ENCODE results near the gene MAN1B1.

Gene MAN1B1

DNA sequence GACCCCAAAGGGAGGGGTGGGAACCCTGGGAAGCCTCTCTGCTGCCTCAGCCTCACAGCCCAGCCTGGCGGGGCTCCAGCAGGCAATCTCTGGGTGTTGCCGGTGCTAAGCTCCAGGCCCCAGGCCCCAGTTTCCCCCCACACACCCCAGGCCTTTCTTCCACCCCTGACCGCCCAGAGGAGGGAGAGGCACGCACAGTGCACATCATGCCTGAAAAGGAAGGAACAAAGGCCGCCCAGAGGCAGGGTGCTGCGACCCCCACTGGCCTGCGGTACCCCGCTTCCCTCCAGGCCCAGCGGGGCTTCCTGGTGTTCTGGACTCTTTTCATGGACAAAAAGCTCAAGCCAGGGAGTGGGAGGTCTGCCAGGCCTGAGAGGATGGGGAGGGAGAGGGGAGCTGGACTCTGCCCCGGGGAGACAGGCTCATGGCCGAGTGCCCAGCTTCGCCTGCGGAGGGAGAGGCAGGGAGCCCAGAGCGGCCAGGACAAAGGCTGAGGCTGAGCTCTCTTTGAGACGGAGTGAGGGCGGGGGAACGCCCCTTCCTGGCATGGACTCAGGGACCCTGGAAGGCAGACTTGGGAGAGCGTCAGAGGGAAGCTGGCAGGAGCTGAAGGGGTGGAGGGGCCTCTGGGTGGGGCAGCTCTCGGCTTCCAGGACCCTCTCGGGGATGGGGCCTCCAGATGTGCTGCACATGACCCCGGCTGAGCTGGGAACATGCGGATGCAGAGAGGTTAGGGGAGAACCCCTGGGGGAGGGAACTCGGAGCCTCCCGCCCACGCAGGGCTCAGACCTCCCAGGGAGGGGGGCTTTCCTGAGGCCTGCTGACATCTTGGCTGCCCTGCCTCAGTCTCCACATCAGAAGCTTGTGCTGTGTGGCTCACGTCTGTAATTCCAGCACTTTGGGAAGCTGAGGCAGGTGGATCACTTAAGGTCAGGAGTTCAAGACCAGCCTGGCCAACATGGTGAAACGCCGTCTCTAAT lies 31.1 kb upstream of the MAN1B1 start:
- TF ChIP-seq, protein P1, sequence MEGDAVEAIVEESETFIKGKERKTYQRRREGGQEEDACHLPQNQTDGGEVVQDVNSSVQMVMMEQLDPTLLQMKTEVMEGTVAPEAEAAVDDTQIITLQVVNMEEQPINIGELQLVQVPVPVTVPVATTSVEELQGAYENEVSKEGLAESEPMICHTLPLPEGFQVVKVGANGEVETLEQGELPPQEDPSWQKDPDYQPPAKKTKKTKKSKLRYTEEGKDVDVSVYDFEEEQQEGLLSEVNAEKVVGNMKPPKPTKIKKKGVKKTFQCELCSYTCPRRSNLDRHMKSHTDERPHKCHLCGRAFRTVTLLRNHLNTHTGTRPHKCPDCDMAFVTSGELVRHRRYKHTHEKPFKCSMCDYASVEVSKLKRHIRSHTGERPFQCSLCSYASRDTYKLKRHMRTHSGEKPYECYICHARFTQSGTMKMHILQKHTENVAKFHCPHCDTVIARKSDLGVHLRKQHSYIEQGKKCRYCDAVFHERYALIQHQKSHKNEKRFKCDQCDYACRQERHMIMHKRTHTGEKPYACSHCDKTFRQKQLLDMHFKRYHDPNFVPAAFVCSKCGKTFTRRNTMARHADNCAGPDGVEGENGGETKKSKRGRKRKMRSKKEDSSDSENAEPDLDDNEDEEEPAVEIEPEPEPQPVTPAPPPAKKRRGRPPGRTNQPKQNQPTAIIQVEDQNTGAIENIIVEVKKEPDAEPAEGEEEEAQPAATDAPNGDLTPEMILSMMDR (IDR thresholded peaks at IDR 0.05; ENCODE audit: poor library complexity, severe bottlenecking), result no peak
- H3K4me1 ChIP-seq (ENCODE audit: insufficient read depth, poor library complexity, severe bottlenecking), result peaks cover 7% of the 10 kb centered on the region
- H3K4me3 ChIP-seq (ENCODE audit: severe bottlenecking), result no peak overlapping the region
- no peak for DNase-seq (ENCODE audit: low spot score)
- H3K9me3 ChIP-seq (ENCODE audit: severe bottlenecking), result no peaks in the 10 kb centered on the region
- H3K27me3 ChIP-seq (ENCODE audit: insufficient read depth, poor library complexity, severe bottlenecking), result no peaks in the 10 kb centered on the region
- H3K27ac ChIP-seq (ENCODE audit: poor library complexity, severe bottlenecking), result no peak overlapping the region
- H3K36me3 ChIP-seq (ENCODE audit: low read depth), result no peaks in the 10 kb centered on the region
- ATAC-seq (ENCODE audit: low read depth), result peak; percentile 18; the same call in 2 of the 3 replicates

- TF ChIP-seq, protein P1 (IDR thresholded peaks at IDR 0.05; ENCODE audit: poor library complexity, severe bottlenecking), result no peak
- Histone ChIP-seq H3K27ac (ENCODE audit: poor library complexity, severe bottlenecking) (no peak overlapping the region), H3K27me3 (ENCODE audit: insufficient read depth, poor library complexity, severe bottlenecking) (no peaks in the 10 kb centered on the region), H3K36me3 (ENCODE audit: low read depth) (no peaks in the 10 kb centered on the region), H3K9me3 (ENCODE audit: severe bottlenecking) (no peaks in the 10 kb centered on the region), H3K4me3 (ENCODE audit: severe bottlenecking) (no peak overlapping the region), H3K4me1 (ENCODE audit: insufficient read depth, poor library complexity, severe bottlenecking) (peaks cover 9% of the 10 kb centered on the region)
- ATAC-seq (ENCODE audit: low read depth) (no peak), DNase-seq (ENCODE audit: low spot score) (no peak)
These were observed 29.9 kb upstream of the MAN1B1 start for GRCh38 chr9:137056739-137057415.

GRCh38 chr9:137057545-137057944 lies 29.2 kb upstream of the MAN1B1 start:
- DNase-seq (ENCODE audit: low spot score) (no peak), ATAC-seq (ENCODE audit: low read depth) (no peak)
- H3K27ac ChIP-seq (ENCODE audit: poor library complexity, severe bottlenecking), result no peak overlapping the region

DNA sequence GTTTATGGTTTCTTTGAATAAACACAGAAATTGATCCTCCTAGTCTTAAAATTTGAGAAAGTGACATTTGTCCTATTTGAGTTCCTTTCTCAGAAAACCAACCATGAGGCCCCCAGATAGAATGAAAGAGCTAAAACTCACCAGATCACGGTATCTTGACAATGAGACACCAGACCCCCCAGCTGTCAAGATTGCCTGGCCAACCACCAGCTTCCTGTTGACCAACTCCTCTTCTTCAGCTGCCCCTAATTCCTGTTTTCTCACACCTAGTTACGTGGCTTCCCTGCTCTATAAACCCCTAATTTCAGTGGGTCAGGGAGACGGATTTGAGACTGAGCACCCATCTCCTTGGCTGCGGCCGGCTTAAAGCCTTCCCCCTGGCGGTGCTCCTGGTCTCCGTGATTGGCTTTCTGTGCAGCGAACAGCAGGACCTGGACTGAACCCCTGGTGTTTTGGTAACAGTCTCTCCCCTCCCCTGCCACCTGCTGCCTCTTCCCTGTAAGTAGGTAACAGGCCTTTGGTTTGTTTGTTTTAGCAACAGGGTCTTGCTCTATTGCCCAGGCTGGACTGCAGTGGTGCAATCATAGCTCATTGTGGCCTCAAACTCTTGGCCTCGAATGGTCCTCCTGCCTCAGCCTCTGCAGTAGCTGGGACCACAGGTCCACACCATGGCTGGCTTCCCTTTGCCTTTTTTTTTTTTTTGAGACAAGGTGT lies 28.1 kb upstream of the MAN1B1 start:
- DNase-seq (ENCODE audit: low spot score) (no peak), ATAC-seq (ENCODE audit: low read depth) (no peak)
- TF ChIP-seq, protein P1 (IDR thresholded peaks at IDR 0.05; ENCODE audit: poor library complexity, severe bottlenecking), result no peak
- Histone ChIP-seq H3K36me3 (ENCODE audit: low read depth) (no peaks in the 10 kb centered on the region), H3K9me3 (ENCODE audit: severe bottlenecking) (no peaks in the 10 kb centered on the region), H3K4me1 (ENCODE audit: insufficient read depth, poor library complexity, severe bottlenecking) (peaks cover 16% of the 10 kb centered on the region), H3K27me3 (ENCODE audit: insufficient read depth, poor library complexity, severe bottlenecking) (no peaks in the 10 kb centered on the region), H3K4me3 (ENCODE audit: severe bottlenecking) (no peak overlapping the region), H3K27ac (ENCODE audit: poor library complexity, severe bottlenecking) (no peak overlapping the region)

More at GRCh38 chr9:137057545-137057944, 29.2 kb upstream of the MAN1B1 start:
- TF ChIP-seq, protein P1 (IDR thresholded peaks at IDR 0.05; ENCODE audit: poor library complexity, severe bottlenecking), result no peak
- H3K4me3 ChIP-seq (ENCODE audit: severe bottlenecking), result no peak overlapping the region
- peaks cover 15% of the 10 kb centered on the region for H3K4me1 ChIP-seq (ENCODE audit: insufficient read depth, poor library complexity, severe bottlenecking)
- H3K27me3 ChIP-seq (ENCODE audit: insufficient read depth, poor library complexity, severe bottlenecking), result no peaks in the 10 kb centered on the region
- no peaks in the 10 kb centered on the region for H3K36me3 ChIP-seq (ENCODE audit: low read depth)
- no peaks in the 10 kb centered on the region for H3K9me3 ChIP-seq (ENCODE audit: severe bottlenecking)
